Measurements from ENCODE around the gene RITA1.

The RITA1 gene

DNA sequence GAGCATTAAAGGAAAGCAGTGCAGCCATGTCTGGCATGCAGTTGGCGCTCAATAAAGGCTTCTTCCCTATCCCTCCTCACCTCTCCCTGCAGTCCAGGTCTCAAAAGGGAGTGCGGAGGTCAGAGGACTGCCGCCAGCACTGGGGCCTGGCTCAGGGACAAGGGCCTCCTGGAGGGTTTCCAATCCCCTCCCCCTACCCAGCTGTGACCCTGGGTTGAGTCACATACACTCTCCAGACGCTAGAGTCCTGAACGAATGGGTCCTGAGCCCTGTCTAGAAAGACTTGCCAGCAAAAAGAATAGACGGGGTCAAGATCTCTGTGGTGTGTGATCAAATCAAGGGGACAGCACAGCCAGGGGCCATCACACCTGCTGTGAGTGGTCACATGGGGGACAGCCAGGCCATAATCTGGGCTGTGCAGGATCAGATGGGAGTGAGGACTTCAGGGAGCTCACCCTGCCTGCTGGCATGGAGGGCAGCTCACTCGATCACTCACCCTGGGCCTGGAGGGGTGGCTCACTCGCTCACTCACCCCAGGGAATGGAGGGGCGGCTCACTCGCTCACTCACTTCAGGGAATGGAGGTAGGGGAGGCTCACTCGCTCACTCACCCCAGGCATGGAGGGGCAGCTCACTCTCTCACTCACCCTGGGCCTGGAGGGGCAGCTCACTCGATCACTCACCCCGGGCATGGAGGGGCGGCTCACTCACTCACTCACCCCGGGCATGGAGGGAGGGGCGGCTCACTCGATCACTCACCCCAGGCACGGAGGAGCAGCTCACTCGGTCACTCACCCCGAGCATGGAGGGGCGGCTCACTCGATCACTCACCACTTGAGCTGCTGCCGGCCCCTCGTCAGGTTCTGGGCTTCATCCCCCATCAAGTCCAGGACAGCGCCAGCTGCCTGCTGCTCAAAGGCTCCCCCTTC, 23.2 kb upstream of the RITA1 start:
- no peak overlapping the region for H3K27ac Mint-ChIP-seq

DNA sequence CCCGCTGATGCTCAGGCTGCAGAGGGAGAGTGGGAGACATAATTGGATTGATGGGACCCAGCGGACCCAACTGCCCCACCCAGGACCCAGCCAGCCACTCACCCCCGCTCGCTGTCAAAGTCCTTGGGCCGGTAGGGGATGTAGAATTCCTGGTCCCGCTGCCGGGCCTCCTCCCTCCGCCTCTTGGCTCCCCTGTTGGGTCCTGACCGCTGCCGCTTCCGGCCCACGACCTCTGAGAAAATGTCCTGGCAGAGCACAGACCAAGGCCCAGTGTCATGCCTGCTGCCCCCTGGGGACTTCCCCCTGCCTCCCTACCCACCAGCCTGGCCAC, 22.5 kb upstream of the RITA1 start:
- Mint-ChIP-seq H3K36me3 (ENCODE audit: low read depth) (peaks cover 54% of the 10 kb centered on the region), H3K9me3 (no peaks in the 10 kb centered on the region), H3K27me3 (no peaks in the 10 kb centered on the region), H3K4me1 (ENCODE audit: low read depth) (no peaks in the 10 kb centered on the region), H3K27ac (no peak overlapping the region), H3K4me3 (no peak overlapping the region)

More for the DNA sequence above, 23.2 kb upstream of the RITA1 start:
- no peak overlapping the region for H3K4me3 Mint-ChIP-seq
- no peaks in the 10 kb centered on the region for H3K27me3 Mint-ChIP-seq
- no peaks in the 10 kb centered on the region for H3K9me3 Mint-ChIP-seq
- peaks cover 4% of the 10 kb centered on the region for H3K4me1 Mint-ChIP-seq (ENCODE audit: low read depth)
- H3K36me3 Mint-ChIP-seq (ENCODE audit: low read depth), result peaks cover 54% of the 10 kb centered on the region

DNA sequence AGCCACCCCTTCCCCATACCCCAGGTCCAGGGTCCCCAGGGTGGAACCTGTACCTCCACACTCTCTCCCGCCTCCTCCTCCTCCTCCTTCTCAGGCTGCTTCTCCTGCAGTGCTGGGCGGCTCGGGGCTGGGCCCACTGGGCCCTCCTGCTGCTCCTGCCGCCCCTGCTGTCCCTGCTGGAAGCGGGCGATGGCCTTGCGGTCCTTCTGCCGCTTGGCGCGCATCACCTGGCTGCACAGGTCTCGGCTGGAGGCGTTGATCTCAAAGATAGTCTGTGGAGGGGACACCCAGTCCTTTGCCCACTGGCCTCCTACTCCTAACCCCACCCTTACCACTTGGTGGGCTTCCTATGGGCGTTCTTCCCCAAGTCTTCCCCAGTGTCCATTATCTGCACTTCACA, 21.5 kb upstream of the RITA1 start:
- Mint-ChIP-seq H3K4me3 (no peak overlapping the region), H3K27me3 (no peaks in the 10 kb centered on the region), H3K9me3 (no peaks in the 10 kb centered on the region), H3K36me3 (ENCODE audit: low read depth) (peaks cover 60% of the 10 kb centered on the region), H3K4me1 (ENCODE audit: low read depth) (no peaks in the 10 kb centered on the region), H3K27ac (no peak overlapping the region)

DNA sequence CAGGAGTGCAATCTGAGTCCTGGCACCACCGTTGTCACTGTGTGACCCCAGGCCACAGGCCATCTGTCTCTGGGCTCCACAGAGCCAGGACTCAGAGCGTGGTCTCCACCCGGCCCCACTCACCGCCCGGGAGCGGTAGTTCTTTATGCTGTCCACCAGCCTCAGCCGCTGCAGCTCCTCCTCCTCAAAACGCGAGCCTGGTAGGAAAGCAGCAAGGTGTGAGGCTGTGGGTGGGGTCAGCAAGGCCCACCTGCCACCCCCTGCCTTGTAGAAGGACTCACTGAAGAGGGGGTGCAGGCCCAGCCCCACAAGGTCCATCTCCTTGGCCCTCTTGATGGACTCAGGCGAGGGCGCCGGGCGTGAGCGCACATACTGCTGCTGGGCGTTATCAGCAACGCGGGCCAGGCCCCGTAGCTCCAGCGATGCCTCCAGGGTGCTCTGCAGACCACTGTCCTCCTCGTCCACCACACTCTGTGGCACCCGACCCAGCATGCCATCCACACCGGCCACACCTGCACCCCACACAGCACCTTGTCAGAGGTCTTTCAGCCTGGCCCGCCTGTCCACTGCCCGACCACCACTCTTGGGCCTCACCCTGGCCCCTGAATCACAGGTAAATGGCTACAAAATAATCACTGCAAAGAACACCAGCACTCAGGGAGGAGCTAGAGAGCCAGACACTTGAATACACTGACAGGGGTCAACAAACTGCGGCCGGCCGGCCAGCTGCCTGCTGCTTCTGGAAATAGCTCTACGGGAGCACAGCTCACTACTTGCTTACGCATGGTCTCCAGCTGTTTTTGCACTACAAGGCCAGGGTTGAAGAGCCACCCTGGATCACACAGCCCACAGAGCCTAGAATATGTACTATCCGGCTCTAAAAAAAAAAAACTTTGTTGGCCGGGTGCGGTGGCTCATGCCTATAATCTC, 19.7 kb upstream of the RITA1 start:
- Mint-ChIP-seq H3K4me1 (ENCODE audit: low read depth) (peaks cover under 1% of the 10 kb centered on the region), H3K27ac (no peak overlapping the region), H3K4me3 (no peak overlapping the region), H3K36me3 (ENCODE audit: low read depth) (peaks cover 59% of the 10 kb centered on the region), H3K27me3 (no peaks in the 10 kb centered on the region), H3K9me3 (no peaks in the 10 kb centered on the region)

DNA sequence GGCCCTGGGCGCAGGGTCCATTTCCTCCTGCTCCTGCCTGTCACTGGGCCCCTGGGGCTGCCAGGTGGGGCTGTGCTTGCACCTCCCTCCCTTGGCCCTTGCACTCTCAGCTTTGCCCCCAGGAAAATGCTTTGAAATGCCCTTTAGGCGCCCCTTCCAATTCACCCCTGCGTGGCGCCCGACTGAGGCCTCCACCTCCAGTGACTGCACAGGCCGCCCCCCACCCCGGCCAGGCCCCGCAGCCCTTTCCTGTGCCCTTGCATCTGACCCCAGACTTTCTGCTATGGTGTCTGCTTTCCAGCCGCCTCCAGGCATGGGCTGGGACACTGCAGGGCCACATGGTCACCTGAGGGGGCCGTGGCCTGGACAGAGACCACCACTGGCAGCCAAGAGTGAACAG, 17.7 kb upstream of the RITA1 start:
- Mint-ChIP-seq H3K27me3 (no peaks in the 10 kb centered on the region), H3K27ac (no peak overlapping the region), H3K36me3 (ENCODE audit: low read depth) (peaks cover 63% of the 10 kb centered on the region), H3K4me3 (no peak overlapping the region), H3K9me3 (no peaks in the 10 kb centered on the region), H3K4me1 (ENCODE audit: low read depth) (peaks cover 3% of the 10 kb centered on the region)

DNA sequence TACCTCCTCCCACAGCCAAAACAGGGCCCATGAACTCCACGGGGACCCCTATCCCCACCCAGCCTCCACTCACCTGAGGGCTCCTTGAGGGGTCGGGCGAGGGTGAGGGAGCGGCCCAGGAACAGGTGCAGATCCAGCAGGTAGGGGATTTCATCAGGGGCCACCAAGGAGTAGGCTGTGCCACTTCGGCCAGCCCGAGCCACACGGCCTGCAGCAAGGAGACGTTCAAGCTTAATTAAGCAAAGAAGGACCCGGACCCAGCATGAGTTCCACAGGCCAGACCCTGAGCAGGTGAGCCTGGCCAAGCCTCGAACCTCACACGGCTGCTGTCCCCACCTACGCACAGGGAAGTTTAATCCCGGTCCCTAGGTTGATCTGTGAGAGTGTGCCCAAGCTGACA, 15.8 kb upstream of the RITA1 start:
- no peak overlapping the region for H3K27ac Mint-ChIP-seq
- no peak overlapping the region for H3K4me3 Mint-ChIP-seq
- H3K9me3 Mint-ChIP-seq, result no peaks in the 10 kb centered on the region
- peaks cover 3% of the 10 kb centered on the region for H3K4me1 Mint-ChIP-seq (ENCODE audit: low read depth)
- peaks cover 64% of the 10 kb centered on the region for H3K36me3 Mint-ChIP-seq (ENCODE audit: low read depth)
- H3K27me3 Mint-ChIP-seq, result no peaks in the 10 kb centered on the region

DNA sequence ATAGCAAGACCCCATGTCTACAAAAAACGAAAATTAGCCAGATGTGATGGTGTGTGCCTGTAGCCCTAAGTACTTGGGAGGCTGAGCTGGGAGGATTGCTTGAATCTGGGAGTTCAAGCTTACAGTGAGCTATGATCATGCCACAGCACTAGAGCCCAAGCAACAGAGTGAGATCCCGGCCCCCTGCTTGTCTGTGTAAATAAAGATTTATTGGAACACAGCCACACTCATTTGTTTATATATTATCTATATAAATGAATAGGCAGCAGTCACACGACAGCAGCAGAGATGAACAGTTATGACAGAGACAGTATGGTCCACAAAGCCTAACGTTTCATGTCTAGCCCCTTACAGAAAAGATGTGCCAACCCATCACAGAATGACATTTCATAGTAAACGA, 15.1 kb upstream of the RITA1 start:
- no peak overlapping the region for H3K27ac Mint-ChIP-seq
- H3K4me1 Mint-ChIP-seq (ENCODE audit: low read depth), result peaks cover 3% of the 10 kb centered on the region
- no peak overlapping the region for H3K4me3 Mint-ChIP-seq
- no peaks in the 10 kb centered on the region for H3K9me3 Mint-ChIP-seq
- H3K27me3 Mint-ChIP-seq, result no peaks in the 10 kb centered on the region
- peaks cover 69% of the 10 kb centered on the region for H3K36me3 Mint-ChIP-seq (ENCODE audit: low read depth)

DNA sequence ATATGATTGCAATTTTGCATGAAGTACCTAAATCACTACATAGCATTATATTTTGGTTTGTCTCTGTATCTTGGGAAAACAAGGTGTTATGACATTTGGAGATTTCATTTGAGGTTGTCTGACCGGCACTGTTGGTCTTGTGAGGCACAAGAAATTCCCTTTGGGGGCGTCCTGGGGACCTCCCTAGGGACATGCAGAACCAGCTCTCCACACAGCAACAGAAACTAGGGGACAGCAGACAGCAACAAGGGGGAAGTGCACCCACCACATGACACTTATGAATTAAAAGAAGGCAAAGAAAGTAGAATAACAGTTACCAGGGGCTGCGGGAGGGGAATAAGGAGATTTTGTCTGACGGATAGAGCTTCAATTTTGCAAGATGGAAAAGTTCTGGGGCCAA, 14.6 kb upstream of the RITA1 start:
- H3K27me3 Mint-ChIP-seq, result no peaks in the 10 kb centered on the region
- H3K36me3 Mint-ChIP-seq (ENCODE audit: low read depth), result peaks cover 67% of the 10 kb centered on the region
- no peak overlapping the region for H3K27ac Mint-ChIP-seq

DNA sequence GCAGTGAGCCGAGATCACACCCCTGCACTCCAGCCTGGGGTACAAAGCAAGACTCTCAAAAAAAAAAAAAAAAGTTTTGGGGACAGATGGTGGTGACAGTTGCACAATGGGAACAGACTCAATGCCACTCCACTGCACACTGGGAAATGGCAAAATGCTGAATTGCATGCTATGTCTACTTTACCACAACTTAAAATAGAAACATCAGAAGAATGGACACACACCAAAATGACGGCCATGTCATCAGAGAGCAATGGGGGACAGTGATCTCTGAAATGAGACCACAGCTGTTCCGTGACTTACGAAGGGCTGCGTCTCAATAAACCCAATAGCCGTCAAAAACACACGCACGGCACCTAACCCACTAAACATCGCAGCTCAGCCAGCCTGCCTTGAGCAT, 14.0 kb upstream of the RITA1 start:
- Mint-ChIP-seq H3K36me3 (ENCODE audit: low read depth) (peaks cover 64% of the 10 kb centered on the region), H3K27ac (no peak overlapping the region), H3K4me3 (no peak overlapping the region), H3K9me3 (no peaks in the 10 kb centered on the region), H3K4me1 (ENCODE audit: low read depth) (peaks cover 3% of the 10 kb centered on the region), H3K27me3 (no peaks in the 10 kb centered on the region)

More for the DNA sequence above, 14.6 kb upstream of the RITA1 start:
- H3K9me3 Mint-ChIP-seq, result no peaks in the 10 kb centered on the region
- peaks cover 3% of the 10 kb centered on the region for H3K4me1 Mint-ChIP-seq (ENCODE audit: low read depth)
- H3K4me3 Mint-ChIP-seq, result no peak overlapping the region

DNA sequence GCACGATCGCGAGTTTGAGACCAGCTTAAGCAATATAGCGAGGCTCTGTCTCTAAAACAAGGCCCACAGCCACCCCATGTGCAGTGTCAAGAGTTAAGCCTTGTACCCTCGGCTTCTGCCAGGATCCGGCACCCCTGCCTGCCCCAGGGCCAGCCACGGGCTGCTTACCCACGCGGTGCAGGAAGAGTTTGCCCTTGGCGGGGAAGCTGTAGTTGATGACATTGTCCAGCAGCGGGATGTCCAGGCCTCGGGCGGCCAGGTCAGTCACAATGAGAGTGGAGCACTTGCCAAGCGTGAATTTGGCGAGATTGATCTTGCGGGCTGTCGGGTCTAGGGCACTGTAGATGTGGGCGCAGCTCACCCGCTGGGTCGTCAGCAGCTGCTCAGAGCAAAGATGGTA, 13.3 kb upstream of the RITA1 start:
- no peaks in the 10 kb centered on the region for H3K9me3 Mint-ChIP-seq
- H3K4me3 Mint-ChIP-seq, result no peak overlapping the region
- no peak overlapping the region for H3K27ac Mint-ChIP-seq
- H3K4me1 Mint-ChIP-seq (ENCODE audit: low read depth), result peaks cover 3% of the 10 kb centered on the region
- no peaks in the 10 kb centered on the region for H3K27me3 Mint-ChIP-seq
- peaks cover 66% of the 10 kb centered on the region for H3K36me3 Mint-ChIP-seq (ENCODE audit: low read depth)

DNA sequence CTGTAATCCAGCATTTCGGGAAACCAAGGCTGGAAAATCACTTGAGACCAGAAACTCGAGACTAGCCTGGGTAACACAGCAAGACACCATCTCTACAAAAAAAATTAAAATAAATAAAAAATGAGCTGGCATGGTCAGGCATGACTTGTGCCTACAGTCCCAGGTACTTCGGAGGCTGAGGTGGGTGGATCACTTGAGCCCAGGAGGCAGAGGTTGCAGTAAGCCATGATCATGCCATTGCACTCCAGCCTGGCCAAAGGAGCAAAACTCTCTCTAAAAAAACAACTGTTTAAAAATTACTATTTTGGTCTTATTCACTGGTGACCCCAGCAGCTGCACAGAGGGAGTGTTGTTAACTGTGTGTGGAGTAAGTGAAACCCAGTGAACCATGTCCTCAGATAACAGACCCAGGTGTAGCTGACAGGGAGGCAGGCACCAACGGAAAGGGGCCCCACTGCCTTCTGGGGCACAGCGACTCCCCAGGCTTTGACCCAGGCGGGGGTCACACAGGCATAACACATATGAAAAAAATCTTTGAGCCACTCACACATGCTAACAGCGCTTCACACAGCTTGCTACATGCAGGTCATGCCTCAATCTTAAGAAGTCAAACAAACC, 12.3 kb upstream of the RITA1 start:
- no peaks in the 10 kb centered on the region for H3K27me3 Mint-ChIP-seq
- H3K27ac Mint-ChIP-seq, result no peak overlapping the region
- peaks cover 76% of the 10 kb centered on the region for H3K36me3 Mint-ChIP-seq (ENCODE audit: low read depth)
- no peaks in the 10 kb centered on the region for H3K9me3 Mint-ChIP-seq
- no peak overlapping the region for H3K4me3 Mint-ChIP-seq
- H3K4me1 Mint-ChIP-seq (ENCODE audit: low read depth), result peaks cover 3% of the 10 kb centered on the region

DNA sequence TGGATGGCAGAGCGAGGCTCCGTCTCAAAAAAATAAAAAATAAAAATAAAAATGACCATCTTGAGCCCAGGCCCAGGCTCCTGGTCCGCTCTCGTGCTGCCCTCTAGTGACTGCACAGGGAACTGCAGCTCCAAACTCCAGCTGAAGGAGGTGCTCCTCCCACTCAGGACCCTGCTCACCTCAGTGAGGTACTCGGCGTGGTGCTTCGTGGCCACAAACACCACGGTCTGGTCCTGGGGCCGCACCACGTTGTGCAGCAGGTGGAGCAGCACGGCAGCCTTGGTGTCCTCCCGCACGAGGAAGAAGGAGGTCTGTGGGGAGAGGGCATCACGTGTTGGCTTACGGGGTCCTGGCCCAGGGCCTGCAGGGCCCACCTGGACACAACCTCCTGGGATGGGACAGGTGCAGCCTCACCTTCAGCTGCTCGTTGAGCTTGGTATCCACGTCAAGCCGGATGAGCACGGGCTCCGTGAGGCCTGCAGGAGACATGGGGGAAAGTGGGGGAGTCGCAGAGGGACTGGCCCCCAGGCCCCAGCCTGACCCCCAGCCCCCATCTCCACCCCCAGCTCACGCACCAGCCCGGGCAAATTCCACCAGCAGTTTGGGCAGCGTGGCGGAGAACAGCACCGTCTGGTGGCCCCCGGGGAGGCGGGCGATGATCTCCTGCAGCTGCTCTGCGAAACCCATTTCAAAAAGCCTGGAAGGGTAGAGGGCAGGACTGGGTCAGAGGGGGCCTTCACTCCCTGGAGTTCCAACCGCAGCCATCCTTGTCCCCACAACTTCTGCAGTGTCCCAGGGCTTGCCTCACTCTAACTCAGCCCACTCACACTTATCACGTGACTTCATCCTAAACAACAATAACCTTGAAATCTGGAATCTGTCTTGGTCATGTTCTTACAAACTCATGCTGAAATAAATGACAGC, 10.8 kb upstream of the RITA1 start:
- peaks cover 77% of the 10 kb centered on the region for H3K36me3 Mint-ChIP-seq (ENCODE audit: low read depth)
- H3K27me3 Mint-ChIP-seq, result no peaks in the 10 kb centered on the region
- no peaks in the 10 kb centered on the region for H3K9me3 Mint-ChIP-seq
- no peak overlapping the region for H3K27ac Mint-ChIP-seq
- H3K4me3 Mint-ChIP-seq, result no peak overlapping the region
- H3K4me1 Mint-ChIP-seq (ENCODE audit: low read depth), result peaks cover 3% of the 10 kb centered on the region

DNA sequence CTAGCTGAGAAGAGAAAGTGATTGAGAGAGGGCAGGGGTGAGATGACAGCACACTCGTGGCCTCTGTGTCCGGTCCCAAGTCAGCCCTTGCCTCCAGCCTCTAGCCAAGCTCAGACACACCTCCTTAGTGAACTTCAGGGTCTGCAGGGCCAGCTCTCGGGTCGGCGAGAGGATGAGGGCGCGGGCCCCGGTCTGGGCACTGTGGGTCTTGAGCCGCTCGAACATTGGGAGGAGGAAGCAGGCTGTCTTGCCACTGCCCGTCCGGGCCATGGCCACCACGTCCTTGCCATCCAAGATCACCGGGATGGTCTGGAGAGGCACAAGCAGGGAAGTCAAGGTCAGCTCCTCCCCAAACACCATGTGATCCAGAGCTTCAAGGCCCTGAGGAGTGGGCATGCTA, 6.5 kb upstream of the RITA1 start:
- Mint-ChIP-seq H3K36me3 (ENCODE audit: low read depth) (peaks cover 57% of the 10 kb centered on the region), H3K27ac (no peak overlapping the region), H3K27me3 (no peaks in the 10 kb centered on the region), H3K4me1 (ENCODE audit: low read depth) (peaks cover 20% of the 10 kb centered on the region), H3K9me3 (no peaks in the 10 kb centered on the region), H3K4me3 (no peak overlapping the region)

DNA sequence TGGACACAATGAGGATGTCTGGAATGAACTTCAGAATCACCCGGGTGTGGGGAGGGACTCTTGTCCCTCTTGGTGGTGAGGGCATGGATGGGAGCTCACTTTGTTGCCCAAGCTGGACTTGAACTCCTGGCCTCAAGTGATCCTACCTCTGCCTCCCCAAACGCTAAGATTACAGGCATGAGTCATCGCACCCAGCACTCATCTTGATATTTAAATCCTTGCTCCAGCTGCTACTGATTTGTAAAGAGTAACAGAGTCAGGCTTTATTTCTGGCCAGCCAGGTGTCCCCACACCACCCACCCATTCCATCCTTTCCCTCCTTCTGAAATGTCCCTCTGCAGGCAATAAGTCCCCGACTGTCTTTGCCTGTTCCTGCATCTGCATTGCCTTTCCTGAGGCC, 5.2 kb upstream of the RITA1 start:
- Mint-ChIP-seq H3K27me3 (no peaks in the 10 kb centered on the region), H3K27ac (no peak overlapping the region), H3K36me3 (ENCODE audit: low read depth) (peaks cover 49% of the 10 kb centered on the region), H3K9me3 (no peaks in the 10 kb centered on the region), H3K4me3 (no peak overlapping the region), H3K4me1 (ENCODE audit: low read depth) (peaks cover 20% of the 10 kb centered on the region)
